Immature natural killer cell (primary cell): ENCODE results near the gene EXOSC9. TPM values are rescaled to one million over a fixed set of nuclear protein-coding genes. Genes with fewer than 3 reads are reported as not detected.

Source experiments
- DNase-seq, 3 donors: peaks; one replicate each; pipeline ENCODE4 v3.0.0; 2022; ENCODE audit warnings: mixed read lengths in 1 of 3
- H3K27ac Mint-ChIP-seq, 6 donors: one replicate each; pipeline ENCODE4 v1.8.0; 2020; ENCODE audit warnings: mixed read lengths in 6 of 6, mild to moderate bottlenecking in 5 of 6, inconsistent platforms in 4 of 6, moderate library complexity in 3 of 6
- H3K27me3 Mint-ChIP-seq, 3 donors: one replicate each; pipeline ENCODE4 v1.8.0; 2020 to 2021; ENCODE audit warnings: low read depth in 3 of 3, mild to moderate bottlenecking in 3 of 3, mixed read lengths in 3 of 3, moderate library complexity in 3 of 3, inconsistent platforms in 1 of 3
- H3K36me3 Mint-ChIP-seq, 3 donors: one replicate each; pipeline ENCODE4 v1.8.0; 2020; ENCODE audit warnings: mixed read lengths in 3 of 3, inconsistent platforms in 2 of 3, mild to moderate bottlenecking in 2 of 3
- H3K4me1 Mint-ChIP-seq, 2 donors: one replicate each; pipeline ENCODE4 v1.8.0; 2020; ENCODE audit warnings: inconsistent platforms in 2 of 2, mild to moderate bottlenecking in 2 of 2, mixed read lengths in 2 of 2, moderate library complexity in 1 of 2
- H3K4me3 Mint-ChIP-seq, 5 donors: one replicate each; pipeline ENCODE4 v1.8.0; 2020; ENCODE audit warnings: mild to moderate bottlenecking in 5 of 5, mixed read lengths in 5 of 5, inconsistent platforms in 3 of 5, moderate library complexity in 3 of 5
- H3K9me3 Mint-ChIP-seq, 6 donors: one replicate each; pipeline ENCODE4 v1.8.0; 2020; ENCODE audit warnings: mild to moderate bottlenecking in 6 of 6, mixed read lengths in 6 of 6, inconsistent platforms in 4 of 6, moderate library complexity in 3 of 6
- polyA plus RNA-seq, 3 donors: library from polyadenylated mRNA; unstranded; fragments of 300-500 nt; fragmentation: Illumina TruSeq; gene quantifications; one replicate each; pipeline ENCODE4 v1.2.3, GENCODE V29; 2021

EXOSC9 gene
- polyA plus RNA-seq, 3 donors from 2014 or later: 26.1 to 39.3 (median 26.7) TPM

DNA sequence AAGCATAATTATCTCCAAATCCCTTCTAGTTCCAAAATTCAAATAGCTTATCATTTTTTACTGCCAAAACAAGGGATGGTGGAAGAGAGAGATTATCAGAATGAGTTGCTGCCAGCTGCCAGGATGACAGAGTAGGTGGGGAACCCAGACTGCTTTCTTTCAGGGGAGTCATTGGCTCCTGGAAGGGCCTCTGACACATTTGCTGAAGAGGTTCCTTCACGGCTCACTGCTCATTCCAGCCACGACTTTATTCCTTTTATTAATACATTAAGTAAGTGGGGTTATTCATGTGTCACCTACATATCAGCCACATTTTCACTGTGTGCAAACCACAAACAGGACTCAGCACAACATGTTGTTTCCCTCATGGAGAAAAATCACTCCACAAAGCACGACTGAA lies 23.5 kb upstream of the EXOSC9 start:
- Mint-ChIP-seq H3K4me1 (no peaks in the 10 kb centered on the region), H3K27ac (no peak overlapping the region), H3K27me3 (peaks cover 4 to 14% (median 7%) of the 10 kb centered on the region in 3 donors), H3K4me3 (no peak overlapping the region), H3K36me3 (no peaks in the 10 kb centered on the region), H3K9me3 (no peaks in the 10 kb centered on the region)
- no peak for DNase-seq

DNA sequence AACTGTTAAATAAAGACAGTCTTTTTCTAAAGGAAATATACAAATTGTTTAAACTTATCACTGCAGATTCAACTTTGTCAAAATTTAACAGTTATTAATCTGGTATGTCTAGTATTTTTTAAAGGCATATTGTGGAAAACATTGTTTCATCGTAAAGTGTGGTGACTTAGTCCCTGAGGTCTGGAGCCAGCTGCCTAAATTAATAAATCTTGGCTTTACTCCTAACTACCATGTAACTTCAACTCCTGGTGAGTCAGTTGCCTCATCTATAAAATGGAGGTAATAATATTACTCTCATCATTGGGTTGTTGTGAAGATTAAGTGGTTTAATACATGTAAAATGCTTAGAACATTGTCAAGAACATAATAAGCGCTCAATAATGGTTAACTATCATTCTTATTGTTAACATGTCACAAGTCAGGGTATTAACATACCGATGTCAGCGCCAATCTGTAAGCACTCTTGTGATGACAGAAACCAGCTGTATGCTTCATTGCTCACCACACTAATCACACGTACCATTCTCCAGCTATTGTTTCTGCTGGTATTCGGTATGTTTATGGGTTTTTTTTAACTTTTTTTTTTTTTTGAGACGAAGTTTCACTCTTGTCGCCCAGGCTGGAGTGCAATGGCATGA lies 22.0 kb upstream of the EXOSC9 start:
- Mint-ChIP-seq H3K9me3 (peaks cover 0 to 6% (median 0%) of the 10 kb centered on the region in 6 donors), H3K27ac (no peak overlapping the region), H3K4me1 (no peaks in the 10 kb centered on the region), H3K36me3 (no peaks in the 10 kb centered on the region), H3K27me3 (peaks cover 6 to 14% (median 8%) of the 10 kb centered on the region in 3 donors), H3K4me3 (no peak overlapping the region)
- no peak for DNase-seq

DNA sequence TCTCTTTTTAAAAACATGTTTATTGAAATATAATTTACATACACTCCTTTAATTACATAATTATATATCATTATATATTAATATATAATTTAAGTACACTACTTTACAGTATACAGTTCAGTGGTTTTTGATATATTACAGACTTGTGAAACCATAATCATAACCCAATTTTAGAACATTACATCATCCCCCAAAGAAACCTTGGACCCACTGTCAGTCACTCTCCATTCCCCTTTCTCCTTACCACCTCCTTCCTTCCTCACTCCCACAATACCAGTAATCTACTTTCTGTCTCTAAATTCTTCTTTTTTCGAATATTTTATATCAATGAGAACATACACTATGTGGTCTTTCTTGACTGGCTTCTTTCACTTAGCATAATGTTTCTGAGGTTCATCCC lies 17.9 kb upstream of the EXOSC9 start:
- Mint-ChIP-seq H3K4me3 (no peak overlapping the region), H3K9me3 (peaks cover 0 to 16% (median 0%) of the 10 kb centered on the region in 6 donors), H3K27ac (no peak overlapping the region), H3K4me1 (no peaks in the 10 kb centered on the region), H3K27me3 (peaks cover 10 to 17% (median 17%) of the 10 kb centered on the region in 3 donors), H3K36me3 (no peaks in the 10 kb centered on the region)
- DNase-seq: no peak

DNA sequence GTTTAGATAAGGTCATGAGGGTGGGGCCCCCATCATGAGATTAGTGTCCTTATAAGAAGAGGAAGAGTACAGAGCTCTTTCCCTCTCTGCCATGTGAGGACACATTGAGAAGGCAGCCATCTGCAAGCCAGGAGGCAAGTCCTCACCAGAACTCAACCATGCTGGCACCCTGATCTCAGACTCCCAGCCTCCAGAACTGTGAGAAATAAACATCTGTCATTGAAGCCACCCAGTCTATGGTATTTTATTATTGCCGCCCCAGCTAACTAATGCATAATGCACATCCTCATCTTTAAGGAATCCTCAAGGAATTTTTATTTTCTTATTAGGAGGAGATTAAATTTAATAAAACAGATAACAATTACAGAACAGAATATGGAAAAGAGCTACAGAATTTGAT lies 16.7 kb upstream of the EXOSC9 start:
- DNase-seq: no peak
- H3K27me3 Mint-ChIP-seq: peaks cover 10 to 23% (median 21%) of the 10 kb centered on the region in 3 donors
- H3K27ac Mint-ChIP-seq: no peak overlapping the region
- no peaks in the 10 kb centered on the region for H3K36me3 Mint-ChIP-seq
- H3K4me3 Mint-ChIP-seq: no peak overlapping the region
- H3K4me1 Mint-ChIP-seq: no peaks in the 10 kb centered on the region
- peaks cover 0 to 16% (median 0%) of the 10 kb centered on the region in 6 donors for H3K9me3 Mint-ChIP-seq

DNA sequence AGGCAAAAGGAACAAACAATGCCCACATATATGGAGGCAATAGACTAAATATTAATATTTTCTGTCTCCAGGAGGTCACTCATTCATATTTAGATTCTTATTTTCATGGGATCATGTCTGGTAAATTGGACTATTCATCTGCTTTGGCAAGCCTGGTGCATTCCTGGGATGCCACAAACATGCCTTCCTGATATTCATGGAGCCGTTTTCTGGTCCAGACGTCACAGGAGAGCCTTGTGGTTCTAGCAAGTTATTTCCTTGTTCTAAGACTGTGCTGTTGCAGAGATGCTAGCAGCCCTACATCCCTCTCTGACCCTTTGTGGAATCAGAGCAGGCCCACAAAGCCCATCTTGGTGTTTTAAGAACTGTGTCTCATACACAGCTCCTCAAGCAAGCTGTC lies 16.1 kb upstream of the EXOSC9 start:
- peaks cover 0 to 16% (median 0%) of the 10 kb centered on the region in 6 donors for H3K9me3 Mint-ChIP-seq
- H3K36me3 Mint-ChIP-seq: no peaks in the 10 kb centered on the region
- no peak overlapping the region for H3K4me3 Mint-ChIP-seq
- DNase-seq: no peak
- no peak overlapping the region for H3K27ac Mint-ChIP-seq
- peaks cover 10 to 23% (median 22%) of the 10 kb centered on the region in 3 donors for H3K27me3 Mint-ChIP-seq
- no peaks in the 10 kb centered on the region for H3K4me1 Mint-ChIP-seq

DNA sequence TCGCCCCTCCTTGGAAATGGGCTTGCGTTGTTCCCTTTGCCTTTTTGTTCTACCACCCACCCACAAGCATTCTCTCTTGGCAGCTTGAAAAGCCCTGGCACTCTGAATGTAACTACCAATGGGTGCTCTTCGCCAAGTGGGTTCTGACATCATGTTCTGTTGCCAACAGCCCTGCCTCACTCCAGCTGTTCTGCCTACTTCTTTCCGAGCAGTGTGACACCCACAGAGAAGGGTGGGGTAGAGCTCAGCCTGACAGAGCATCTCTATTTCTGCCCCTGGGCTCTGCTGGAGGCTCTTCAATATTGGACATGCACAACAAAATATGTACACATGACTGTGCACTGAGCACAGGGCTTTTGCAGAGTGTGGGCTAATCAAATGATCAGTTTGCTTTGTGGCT lies 15.6 kb upstream of the EXOSC9 start:
- no peaks in the 10 kb centered on the region for H3K36me3 Mint-ChIP-seq
- no peak for DNase-seq
- H3K27ac Mint-ChIP-seq: no peak overlapping the region
- no peaks in the 10 kb centered on the region for H3K4me1 Mint-ChIP-seq
- peaks cover 11 to 26% (median 20%) of the 10 kb centered on the region in 3 donors for H3K27me3 Mint-ChIP-seq
- peaks cover 0 to 16% (median 0%) of the 10 kb centered on the region in 6 donors for H3K9me3 Mint-ChIP-seq
- H3K4me3 Mint-ChIP-seq: no peak overlapping the region

DNA sequence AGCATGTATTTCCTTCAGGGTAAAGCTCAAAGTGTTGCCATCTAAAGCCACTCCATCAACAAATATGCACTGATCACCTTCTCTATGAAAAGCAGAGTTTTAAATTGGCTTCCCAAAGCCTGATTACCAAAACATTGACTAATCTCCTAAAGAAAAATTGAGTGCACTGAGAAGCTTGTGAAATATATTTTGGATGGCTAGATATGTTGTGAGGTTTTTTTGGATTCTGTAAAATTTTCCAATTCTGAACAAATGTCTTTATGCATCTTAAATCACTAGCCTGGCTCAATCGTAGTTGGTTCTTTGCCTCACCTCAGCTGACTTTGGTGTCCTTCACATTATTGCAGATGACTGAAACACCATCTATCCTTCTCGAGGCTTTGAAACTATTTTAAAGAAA lies 14.9 kb upstream of the EXOSC9 start:
- H3K4me3 Mint-ChIP-seq: no peak overlapping the region
- DNase-seq: no peak
- H3K9me3 Mint-ChIP-seq: peaks cover 0 to 16% (median 1%) of the 10 kb centered on the region in 6 donors
- H3K36me3 Mint-ChIP-seq: no peaks in the 10 kb centered on the region
- H3K4me1 Mint-ChIP-seq: no peaks in the 10 kb centered on the region
- H3K27me3 Mint-ChIP-seq: peaks cover 11 to 26% (median 16%) of the 10 kb centered on the region in 3 donors
- no peak overlapping the region for H3K27ac Mint-ChIP-seq

DNA sequence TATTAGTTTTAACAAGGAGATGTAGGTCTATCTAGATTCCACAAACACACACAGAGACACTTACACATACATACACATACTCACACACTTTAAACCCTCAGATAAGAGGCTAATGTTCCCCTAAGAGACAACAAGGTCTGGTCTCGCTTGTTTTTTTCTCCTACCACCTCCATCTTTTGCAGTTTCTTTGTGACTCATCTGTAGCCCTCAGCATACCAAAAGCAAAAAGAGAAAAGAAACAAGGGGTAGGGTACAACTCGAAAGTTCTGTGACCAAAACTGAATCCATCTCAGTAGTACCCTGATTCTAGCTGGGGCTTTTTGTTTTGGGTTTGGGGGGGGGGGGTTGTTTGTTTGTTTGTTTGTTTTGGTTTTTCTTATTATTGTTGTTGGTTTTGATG lies 12.2 kb upstream of the EXOSC9 start:
- no peak overlapping the region for H3K27ac Mint-ChIP-seq
- H3K4me1 Mint-ChIP-seq: no peaks in the 10 kb centered on the region
- H3K9me3 Mint-ChIP-seq: peaks cover 0 to 13% (median 1%) of the 10 kb centered on the region in 6 donors
- no peaks in the 10 kb centered on the region for H3K36me3 Mint-ChIP-seq
- H3K27me3 Mint-ChIP-seq: peaks cover 7 to 21% (median 15%) of the 10 kb centered on the region in 3 donors
- no peak for DNase-seq
- H3K4me3 Mint-ChIP-seq: no peak overlapping the region

DNA sequence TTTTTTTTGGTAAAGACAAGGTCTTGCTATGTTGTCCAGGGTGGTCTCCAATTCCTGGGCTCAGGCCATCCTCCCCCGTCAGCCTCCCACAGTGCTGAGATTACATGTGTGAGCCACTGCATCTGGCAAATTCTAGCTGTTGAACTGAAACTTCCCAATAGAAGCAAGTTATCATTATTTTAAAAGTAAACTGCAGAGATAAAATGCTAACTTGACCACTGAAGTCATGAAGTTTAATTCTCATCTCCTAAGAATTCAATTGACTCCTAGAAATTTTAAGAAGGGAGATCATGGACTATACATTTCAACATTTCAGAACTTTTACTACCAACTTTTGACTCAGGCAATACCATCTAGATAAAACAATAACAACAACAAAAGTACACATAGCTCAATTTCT lies 11.7 kb upstream of the EXOSC9 start:
- peaks cover 5 to 23% (median 18%) of the 10 kb centered on the region in 3 donors for H3K27me3 Mint-ChIP-seq
- H3K9me3 Mint-ChIP-seq: peaks cover 0 to 7% (median 1%) of the 10 kb centered on the region in 6 donors
- no peak overlapping the region for H3K4me3 Mint-ChIP-seq
- H3K4me1 Mint-ChIP-seq: no peaks in the 10 kb centered on the region
- DNase-seq: no peak
- H3K36me3 Mint-ChIP-seq: no peaks in the 10 kb centered on the region
- H3K27ac Mint-ChIP-seq: peak overlapping the region in 1 of 6 donors; percentile 1

DNA sequence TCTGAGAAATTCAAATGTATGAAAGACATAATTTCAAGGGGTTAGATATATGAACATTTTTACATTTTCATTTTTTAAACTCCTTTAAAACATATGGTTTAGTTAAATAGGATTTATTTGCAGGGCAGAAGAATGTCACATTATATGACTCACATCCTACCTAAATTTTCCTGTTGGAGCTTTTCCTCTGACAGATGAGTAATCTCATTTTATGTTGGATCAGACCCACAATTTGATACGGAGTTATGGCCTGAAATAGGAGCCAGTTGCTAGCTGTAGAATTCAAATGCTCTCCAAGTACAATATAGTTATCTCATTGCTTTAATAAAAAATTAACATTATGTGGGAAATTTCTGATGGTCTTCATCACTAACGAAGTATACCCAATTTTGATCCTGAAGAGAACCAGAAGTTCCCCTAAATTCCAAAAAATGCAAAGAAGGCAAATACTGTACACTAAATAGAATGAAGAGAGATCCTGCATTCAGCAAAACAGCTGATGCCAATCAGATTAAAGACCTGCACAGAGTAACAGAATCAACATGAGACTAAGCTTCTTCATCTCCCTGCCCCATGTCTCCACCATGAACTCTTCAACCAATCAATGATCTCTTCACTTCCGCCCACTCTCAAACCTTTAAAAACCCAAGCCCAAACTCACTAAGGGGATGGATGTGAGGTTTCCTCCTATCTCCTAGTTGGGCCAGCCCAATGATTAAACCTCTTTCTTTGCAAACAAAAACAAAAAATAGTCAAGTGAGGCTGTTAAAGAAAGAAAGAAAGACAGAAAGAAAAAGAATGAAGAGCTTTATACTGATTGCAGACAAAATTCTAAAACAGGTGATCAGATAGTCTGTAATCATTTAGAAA lies 10.9 kb upstream of the EXOSC9 start:
- Mint-ChIP-seq H3K4me3 (no peak overlapping the region), H3K9me3 (peaks cover 0 to 2% (median 0%) of the 10 kb centered on the region in 6 donors), H3K36me3 (no peaks in the 10 kb centered on the region), H3K4me1 (no peaks in the 10 kb centered on the region), H3K27me3 (peaks cover 6 to 23% (median 20%) of the 10 kb centered on the region in 3 donors), H3K27ac (no peak overlapping the region)
- no peak for DNase-seq

DNA sequence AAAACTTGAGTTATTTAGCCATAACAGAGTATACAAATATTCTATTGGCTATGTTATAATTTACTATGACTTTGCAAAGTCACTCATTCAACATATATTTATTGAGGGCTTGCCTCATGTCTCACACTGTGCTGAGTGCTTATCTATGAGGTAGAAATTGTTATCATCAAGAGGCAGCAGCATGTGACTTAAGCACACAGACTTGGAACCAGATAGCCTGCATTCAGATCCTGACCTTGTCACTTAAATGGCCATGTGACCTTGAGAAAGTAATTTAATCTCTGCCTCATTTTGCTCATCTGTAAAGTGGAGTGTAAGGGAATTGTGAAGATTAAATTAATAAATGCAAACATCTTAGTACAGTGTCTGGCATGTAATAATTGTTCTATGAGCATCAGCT lies 10.1 kb upstream of the EXOSC9 start:
- no peaks in the 10 kb centered on the region for H3K4me1 Mint-ChIP-seq
- H3K36me3 Mint-ChIP-seq: no peaks in the 10 kb centered on the region
- H3K4me3 Mint-ChIP-seq: no peak overlapping the region
- H3K27me3 Mint-ChIP-seq: peaks cover 6 to 23% (median 20%) of the 10 kb centered on the region in 3 donors
- H3K9me3 Mint-ChIP-seq: peaks cover 0 to 2% (median 0%) of the 10 kb centered on the region in 6 donors
- no peak for DNase-seq
- no peak overlapping the region for H3K27ac Mint-ChIP-seq

DNA sequence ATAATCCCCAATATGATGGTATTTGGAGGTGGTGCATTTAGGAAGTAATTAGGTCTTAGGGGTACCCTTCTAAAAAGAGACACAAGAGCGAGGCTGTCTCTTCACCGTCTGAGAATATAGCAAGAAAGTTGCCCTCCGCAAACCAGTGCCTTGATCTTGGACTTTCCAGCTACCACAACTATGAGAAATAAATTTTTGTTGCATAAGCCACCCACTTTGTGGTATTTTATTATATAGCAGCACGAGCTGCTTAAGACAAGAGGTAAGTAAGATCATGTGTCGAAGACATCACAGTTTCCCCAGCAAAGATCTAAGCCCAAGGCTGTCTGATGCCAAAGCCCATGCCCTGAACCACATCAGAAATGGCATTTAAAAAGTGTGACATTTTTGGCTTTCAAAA lies 9.6 kb upstream of the EXOSC9 start:
- Mint-ChIP-seq H3K4me1 (no peaks in the 10 kb centered on the region), H3K36me3 (no peaks in the 10 kb centered on the region), H3K27ac (no peak overlapping the region), H3K4me3 (no peak overlapping the region), H3K27me3 (peaks cover 6 to 23% (median 20%) of the 10 kb centered on the region in 3 donors), H3K9me3 (peaks cover 0 to 2% (median 0%) of the 10 kb centered on the region in 6 donors)
- no peak for DNase-seq

DNA sequence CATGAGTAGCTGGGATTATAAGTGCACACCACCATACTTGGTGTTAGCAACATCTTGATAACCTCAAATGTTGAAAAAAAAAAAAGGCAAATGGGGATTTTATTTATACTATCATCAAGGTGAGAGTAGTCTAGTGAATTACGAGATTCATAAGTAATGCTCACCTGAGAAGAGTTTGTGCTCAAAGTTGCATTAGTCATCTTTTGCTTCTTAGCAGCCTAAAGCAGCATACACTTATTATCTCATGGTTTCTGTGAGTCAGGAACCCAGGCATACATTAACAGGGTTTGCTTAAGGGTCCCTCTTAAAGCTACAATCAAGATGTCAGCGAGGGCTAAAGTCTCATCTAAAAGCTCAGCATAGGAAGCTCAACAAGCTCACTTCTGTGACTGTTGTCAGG lies 8.2 kb upstream of the EXOSC9 start:
- Mint-ChIP-seq H3K27me3 (peaks cover 6 to 17% (median 14%) of the 10 kb centered on the region in 3 donors), H3K9me3 (peaks cover 0 to 2% (median 0%) of the 10 kb centered on the region in 6 donors), H3K27ac (no peak overlapping the region), H3K4me1 (no peaks in the 10 kb centered on the region), H3K36me3 (no peaks in the 10 kb centered on the region), H3K4me3 (no peak overlapping the region)
- no peak for DNase-seq

DNA sequence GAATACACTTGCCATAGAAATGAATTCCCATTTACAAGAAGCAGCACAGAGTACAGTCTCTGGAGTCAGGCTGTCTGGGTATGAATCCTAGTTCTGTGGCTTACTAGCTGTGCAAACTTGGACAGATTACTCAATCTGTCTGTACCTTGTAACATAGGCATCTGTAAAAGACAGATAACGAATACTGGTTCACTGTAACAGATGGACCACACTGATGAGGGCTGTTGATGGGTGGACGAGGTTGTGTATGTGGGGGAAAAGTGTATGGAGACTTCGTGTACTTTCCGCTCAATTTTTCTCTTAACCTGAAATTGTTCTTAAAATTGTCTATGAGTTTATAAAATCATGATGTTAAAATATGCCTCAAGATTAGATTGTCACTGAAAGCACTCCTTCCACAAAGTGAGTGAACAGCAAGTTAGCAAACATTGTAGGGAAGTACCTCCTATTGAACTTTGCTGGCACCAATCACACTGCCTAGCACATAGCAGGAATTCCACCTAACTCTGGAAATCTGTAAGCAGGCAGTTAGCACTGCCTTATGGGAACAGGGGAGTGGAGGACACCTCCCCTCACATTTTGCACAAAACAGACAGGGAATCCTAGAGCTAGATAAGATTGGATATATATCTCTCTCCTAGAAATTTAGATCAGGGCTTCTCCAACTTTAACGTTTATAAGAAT lies 6.5 kb upstream of the EXOSC9 start:
- no peak overlapping the region for H3K27ac Mint-ChIP-seq
- no peak for DNase-seq
- H3K4me3 Mint-ChIP-seq: no peak overlapping the region

More for the DNA sequence above, 6.5 kb upstream of the EXOSC9 start:
- Mint-ChIP-seq H3K9me3 (peaks cover 0 to 2% (median 0%) of the 10 kb centered on the region in 6 donors), H3K4me1 (peaks cover 0 to under 1% of the 10 kb centered on the region in 2 donors), H3K27me3 (peaks cover 6 to 8% (median 8%) of the 10 kb centered on the region in 3 donors), H3K36me3 (no peaks in the 10 kb centered on the region)
